ENCODE measurements around the gene FBXO34.

The FBXO34 gene

DNA sequence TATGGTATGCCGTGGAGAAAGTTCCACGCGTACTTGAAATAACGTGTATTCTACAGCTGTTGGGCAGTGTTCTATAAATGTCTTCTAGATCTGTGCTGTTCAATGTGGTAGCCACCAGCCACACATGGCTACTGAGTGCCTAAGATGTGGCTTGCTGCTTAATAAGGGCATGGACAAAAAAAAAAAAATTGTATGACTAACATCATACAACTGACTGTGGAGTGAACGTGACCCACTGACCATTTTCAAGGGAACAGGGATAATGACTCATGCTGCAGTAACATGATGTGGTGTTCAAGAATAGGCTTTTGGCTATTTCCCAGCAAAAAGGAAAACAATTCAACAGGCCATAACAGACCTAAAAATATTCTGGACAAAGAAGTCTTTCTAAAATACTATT lies 127.5 kb downstream of the FBXO34 start:
- Mint-ChIP-seq H3K9me3 (no peaks in the 10 kb centered on the region), H3K27me3 (ENCODE audit: low read depth, poor library complexity) (no peaks in the 10 kb centered on the region), H3K4me1 (peaks cover 5% of the 10 kb centered on the region), H3K4me3 (no peak overlapping the region), H3K36me3 (ENCODE audit: low read depth) (peaks cover 25% of the 10 kb centered on the region), H3K27ac (no peak overlapping the region)
- DNase-seq, result no peak
- TF ChIP-seq, protein P1, sequence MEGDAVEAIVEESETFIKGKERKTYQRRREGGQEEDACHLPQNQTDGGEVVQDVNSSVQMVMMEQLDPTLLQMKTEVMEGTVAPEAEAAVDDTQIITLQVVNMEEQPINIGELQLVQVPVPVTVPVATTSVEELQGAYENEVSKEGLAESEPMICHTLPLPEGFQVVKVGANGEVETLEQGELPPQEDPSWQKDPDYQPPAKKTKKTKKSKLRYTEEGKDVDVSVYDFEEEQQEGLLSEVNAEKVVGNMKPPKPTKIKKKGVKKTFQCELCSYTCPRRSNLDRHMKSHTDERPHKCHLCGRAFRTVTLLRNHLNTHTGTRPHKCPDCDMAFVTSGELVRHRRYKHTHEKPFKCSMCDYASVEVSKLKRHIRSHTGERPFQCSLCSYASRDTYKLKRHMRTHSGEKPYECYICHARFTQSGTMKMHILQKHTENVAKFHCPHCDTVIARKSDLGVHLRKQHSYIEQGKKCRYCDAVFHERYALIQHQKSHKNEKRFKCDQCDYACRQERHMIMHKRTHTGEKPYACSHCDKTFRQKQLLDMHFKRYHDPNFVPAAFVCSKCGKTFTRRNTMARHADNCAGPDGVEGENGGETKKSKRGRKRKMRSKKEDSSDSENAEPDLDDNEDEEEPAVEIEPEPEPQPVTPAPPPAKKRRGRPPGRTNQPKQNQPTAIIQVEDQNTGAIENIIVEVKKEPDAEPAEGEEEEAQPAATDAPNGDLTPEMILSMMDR (IDR thresholded peaks at IDR 0.05), result no peak

DNA sequence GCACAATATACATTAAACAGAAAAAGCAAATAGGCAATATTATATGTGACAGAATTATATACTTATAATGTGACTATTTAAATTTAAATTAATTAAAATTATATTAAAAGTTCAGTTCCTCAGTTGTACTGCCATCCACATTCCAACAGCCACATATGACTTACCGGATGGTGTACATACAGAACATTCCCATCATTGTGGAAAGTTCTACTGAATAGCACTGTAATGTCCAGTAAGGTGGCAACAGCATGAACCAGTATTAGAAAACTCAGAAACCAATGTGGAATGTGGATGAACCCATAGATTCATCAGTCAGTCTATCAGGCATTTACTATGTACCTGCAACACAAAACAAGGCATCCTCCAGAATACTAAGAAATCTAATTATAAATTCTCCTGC lies 128.0 kb downstream of the FBXO34 start:
- TF ChIP-seq, protein P1 (IDR thresholded peaks at IDR 0.05), result no peak
- Mint-ChIP-seq H3K36me3 (ENCODE audit: low read depth) (peaks cover 24% of the 10 kb centered on the region), H3K9me3 (no peaks in the 10 kb centered on the region), H3K4me1 (peaks cover 5% of the 10 kb centered on the region), H3K27ac (no peak overlapping the region), H3K27me3 (ENCODE audit: low read depth, poor library complexity) (no peaks in the 10 kb centered on the region), H3K4me3 (no peak overlapping the region)
- DNase-seq, result no peak

DNA sequence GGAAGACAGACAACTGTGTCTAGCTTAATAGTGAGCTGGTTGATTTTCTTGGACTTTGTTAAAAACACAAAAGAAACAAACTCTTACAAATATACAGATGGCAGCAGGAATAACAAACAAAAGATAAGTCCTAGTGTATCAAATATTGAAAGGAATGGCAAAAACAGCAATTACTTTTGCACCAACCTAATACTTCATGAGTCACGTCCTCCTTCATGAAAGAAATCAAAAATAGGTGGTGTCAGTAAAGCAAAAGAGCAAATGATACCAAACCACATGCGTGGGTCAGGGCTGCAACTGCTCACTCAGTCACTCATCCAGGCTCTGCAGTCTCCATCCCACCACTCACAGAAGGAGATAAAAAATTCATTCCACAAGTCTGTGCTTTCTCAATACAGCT lies 128.6 kb downstream of the FBXO34 start:
- Mint-ChIP-seq H3K36me3 (ENCODE audit: low read depth) (peaks cover 18% of the 10 kb centered on the region), H3K27ac (no peak overlapping the region), H3K9me3 (no peaks in the 10 kb centered on the region), H3K27me3 (ENCODE audit: low read depth, poor library complexity) (no peaks in the 10 kb centered on the region), H3K4me3 (no peak overlapping the region), H3K4me1 (peaks cover 5% of the 10 kb centered on the region)
- TF ChIP-seq, protein P1 (IDR thresholded peaks at IDR 0.05), result no peak
- no peak for DNase-seq

DNA sequence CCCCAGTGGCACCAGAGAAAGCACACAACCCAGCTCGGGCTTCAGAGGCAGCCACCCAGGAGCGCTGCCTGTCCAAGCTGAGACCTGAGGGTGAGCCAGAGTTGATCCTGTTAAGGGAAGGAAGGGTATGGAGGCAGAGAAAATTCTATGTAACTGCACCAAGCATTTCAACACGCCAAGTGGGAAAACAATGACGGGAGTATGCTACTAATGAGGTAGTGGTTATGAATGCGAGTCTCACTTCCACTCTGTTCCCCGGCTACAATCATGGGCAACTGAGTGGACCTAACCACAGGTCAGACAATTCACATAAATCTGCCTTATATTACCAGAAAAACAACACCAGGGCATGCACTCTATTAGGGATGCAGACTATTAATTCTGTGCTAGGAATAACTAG lies 130.5 kb downstream of the FBXO34 start:
- H3K4me1 Mint-ChIP-seq, result peaks cover 5% of the 10 kb centered on the region
- no peaks in the 10 kb centered on the region for H3K9me3 Mint-ChIP-seq
- H3K4me3 Mint-ChIP-seq, result no peak overlapping the region
- TF ChIP-seq, protein P1 (IDR thresholded peaks at IDR 0.05), result no peak
- H3K27ac Mint-ChIP-seq, result no peak overlapping the region
- peaks cover 5% of the 10 kb centered on the region for H3K36me3 Mint-ChIP-seq (ENCODE audit: low read depth)
- DNase-seq, result no peak
- no peaks in the 10 kb centered on the region for H3K27me3 Mint-ChIP-seq (ENCODE audit: low read depth, poor library complexity)
